Lung (tissue), 16 donors: ENCODE measurements around the gene ASB11. TPM values are rescaled to one million over a fixed set of nuclear protein-coding genes. Genes with fewer than 3 reads are reported as not detected.
A peak's percentile ranks its signal among the peaks of the same experiment; 100 is the strongest.

Experiments
- ATAC-seq: fragments of 200-7000 bp; cut with Tn5 transposase; one replicate; pipeline ENCODE4 v1.9.1; 2020; ENCODE audit warnings: moderate number of reproducible peaks; ENCODE audit not compliant: insufficient read depth, low FRiP score
- DNase-seq, 3 donors: peaks; one replicate each; pipeline ENCODE4 v3.0.0-alpha.2; 2013 to 2017
- H3K27ac ChIP-seq, 2 donors: one replicate each; pipeline ENCODE4 v1.5.1; 2013; ENCODE audit warnings: mild to moderate bottlenecking in 2 of 2, moderate library complexity in 2 of 2, control low read depth in 1 of 2, inconsistent platforms in 1 of 2, low read depth in 1 of 2, low read length in 1 of 2
- H3K27me3 ChIP-seq, 3 donors: one replicate each; pipeline ENCODE4 v1.5.1; 2013; ENCODE audit warnings: low read length in 2 of 3; ENCODE audit not compliant: control insufficient read depth in 3 of 3, insufficient read depth in 3 of 3
- H3K36me3 ChIP-seq, 4 donors: one replicate each; pipeline ENCODE4 v1.5.1; 2013; ENCODE audit warnings: low read length in 4 of 4, mild to moderate bottlenecking in 1 of 4, moderate library complexity in 1 of 4; ENCODE audit not compliant: control insufficient read depth in 4 of 4, insufficient read depth in 4 of 4
- H3K4me1 ChIP-seq, 5 donors: one replicate each; pipeline ENCODE4 v1.5.1; 2013; ENCODE audit warnings: low read length in 5 of 5, mild to moderate bottlenecking in 2 of 5, moderate library complexity in 1 of 5; ENCODE audit not compliant: control insufficient read depth in 5 of 5, insufficient read depth in 5 of 5
- H3K4me3 ChIP-seq: one replicate; pipeline ENCODE4 v1.5.1; 2013; ENCODE audit warnings: mild to moderate bottlenecking, control low read depth, moderate library complexity
- H3K9ac ChIP-seq, 2 donors: one replicate each; pipeline ENCODE4 v1.5.1; 2013; ENCODE audit warnings: low read length in 2 of 2, control low read depth in 1 of 2; ENCODE audit not compliant: insufficient read depth in 1 of 2
- H3K9me3 ChIP-seq, 4 donors: one replicate each; pipeline ENCODE4 v1.5.1; 2013; ENCODE audit warnings: low read length in 3 of 4, mild to moderate bottlenecking in 1 of 4, moderate library complexity in 1 of 4; ENCODE audit not compliant: control insufficient read depth in 4 of 4, insufficient read depth in 3 of 4
- WGBS, 2 donors: extraction: QIAGEN DNeasy Blood & Tissue Kit; methylation state at CpG; one replicate each; pipeline ENCODE4 v1.1.7; 2013; 5-methylcytosine and 5-hydroxymethylcytosine counted together
- long read RNA-seq, 5 donors: transcript quantifications; one replicate each; lab custom pipeline, GENCODE V29; 2026
- polyA plus RNA-seq, 2 donors: library from polyadenylated mRNA; stranded (reverse); fragments of 200-250 nt; gene quantifications; one replicate each; pipeline ENCODE4 v1.2.1, GENCODE V29; 2013
- total RNA-seq, 2 donors: library from RNA; depleted of rRNA in 1 of 2; stranded (reverse); fragments of >200 nt in 1 of 2; gene quantifications; one replicate each; pipeline ENCODE4 v1.2.1, GENCODE V29; 2014 to 2021
- TF ChIP-seq, protein P1 (sequence below): IDR thresholded peaks from 2 replicates; pipeline ENCODE4 v1.5.1; 2012; ENCODE audit warnings: mild to moderate bottlenecking; ENCODE audit errors: control extremely low read depth, extremely low read depth
- donor health status: control.
- donor health status: control.
- donor health status: Bipolar disorder and iron deficiency.
- donor health status: healthy.
- donor health status: DM: yes; HTN: yes; CAD: no.

Gene ASB11, protein sequence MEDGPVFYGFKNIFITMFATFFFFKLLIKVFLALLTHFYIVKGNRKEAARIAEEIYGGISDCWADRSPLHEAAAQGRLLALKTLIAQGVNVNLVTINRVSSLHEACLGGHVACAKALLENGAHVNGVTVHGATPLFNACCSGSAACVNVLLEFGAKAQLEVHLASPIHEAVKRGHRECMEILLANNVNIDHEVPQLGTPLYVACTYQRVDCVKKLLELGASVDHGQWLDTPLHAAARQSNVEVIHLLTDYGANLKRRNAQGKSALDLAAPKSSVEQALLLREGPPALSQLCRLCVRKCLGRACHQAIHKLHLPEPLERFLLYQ
- total RNA-seq (under 1 TPM; 0.06 to 0.34 TPM), polyA plus RNA-seq (under 1 TPM in 1 of 2 donors, not detected in 1; 0.06 TPM)
- long read RNA-seq, donor 1: 0 reads
- long read RNA-seq, donor 2: 0 reads
- long read RNA-seq, donor 3: 0 reads
- long read RNA-seq, donor 4: 0 reads
- long read RNA-seq, donor 5: 0 reads

DNA sequence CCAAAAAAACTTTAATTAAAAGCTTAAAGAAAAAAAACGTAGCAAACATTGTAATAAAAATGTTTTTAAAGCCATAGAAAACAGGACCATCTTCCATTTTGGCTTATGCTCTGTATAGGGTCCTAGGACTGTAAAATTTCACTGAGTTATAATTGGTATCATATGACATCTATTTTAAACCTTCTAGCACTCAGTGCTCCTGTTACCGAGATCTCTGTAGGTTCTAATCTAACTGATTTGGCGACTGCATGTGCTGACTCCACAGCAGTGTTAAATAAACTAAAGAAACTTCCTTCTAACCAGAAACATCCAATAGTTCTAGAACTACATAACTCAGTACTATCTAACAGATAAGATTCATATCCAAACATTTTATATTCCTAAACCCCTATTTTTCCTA is at the start of gene ASB11:
TSS of gene ASB11 (minus strand) at position 132 of the 400 bp plus-strand sequence. CDS start at position 97, 35 bp downstream.
- peak within 1 kb of the TSS in 1 of 2 donors; percentile 45 for H3K27ac ChIP-seq
- no peaks in the 10 kb centered on the region for H3K9me3 ChIP-seq
- H3K4me3 ChIP-seq: no peak within 1 kb of the TSS
- no peak within 1 kb of the TSS for H3K9ac ChIP-seq
- H3K27me3 ChIP-seq: peaks cover 0 to 23% (median 11%) of the 10 kb centered on the region in 3 donors
- 70 to 88% methylated on average over 3 of the region's 3 CpGs for WGBS, 2 donors
- no peak for DNase-seq
- no peaks in the 10 kb centered on the region for H3K36me3 ChIP-seq
- no peak for ATAC-seq
- TF ChIP-seq, protein P1, sequence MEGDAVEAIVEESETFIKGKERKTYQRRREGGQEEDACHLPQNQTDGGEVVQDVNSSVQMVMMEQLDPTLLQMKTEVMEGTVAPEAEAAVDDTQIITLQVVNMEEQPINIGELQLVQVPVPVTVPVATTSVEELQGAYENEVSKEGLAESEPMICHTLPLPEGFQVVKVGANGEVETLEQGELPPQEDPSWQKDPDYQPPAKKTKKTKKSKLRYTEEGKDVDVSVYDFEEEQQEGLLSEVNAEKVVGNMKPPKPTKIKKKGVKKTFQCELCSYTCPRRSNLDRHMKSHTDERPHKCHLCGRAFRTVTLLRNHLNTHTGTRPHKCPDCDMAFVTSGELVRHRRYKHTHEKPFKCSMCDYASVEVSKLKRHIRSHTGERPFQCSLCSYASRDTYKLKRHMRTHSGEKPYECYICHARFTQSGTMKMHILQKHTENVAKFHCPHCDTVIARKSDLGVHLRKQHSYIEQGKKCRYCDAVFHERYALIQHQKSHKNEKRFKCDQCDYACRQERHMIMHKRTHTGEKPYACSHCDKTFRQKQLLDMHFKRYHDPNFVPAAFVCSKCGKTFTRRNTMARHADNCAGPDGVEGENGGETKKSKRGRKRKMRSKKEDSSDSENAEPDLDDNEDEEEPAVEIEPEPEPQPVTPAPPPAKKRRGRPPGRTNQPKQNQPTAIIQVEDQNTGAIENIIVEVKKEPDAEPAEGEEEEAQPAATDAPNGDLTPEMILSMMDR: no peak
- peaks cover 0 to 7% (median 0%) of the 10 kb centered on the region in 5 donors for H3K4me1 ChIP-seq

DNA sequence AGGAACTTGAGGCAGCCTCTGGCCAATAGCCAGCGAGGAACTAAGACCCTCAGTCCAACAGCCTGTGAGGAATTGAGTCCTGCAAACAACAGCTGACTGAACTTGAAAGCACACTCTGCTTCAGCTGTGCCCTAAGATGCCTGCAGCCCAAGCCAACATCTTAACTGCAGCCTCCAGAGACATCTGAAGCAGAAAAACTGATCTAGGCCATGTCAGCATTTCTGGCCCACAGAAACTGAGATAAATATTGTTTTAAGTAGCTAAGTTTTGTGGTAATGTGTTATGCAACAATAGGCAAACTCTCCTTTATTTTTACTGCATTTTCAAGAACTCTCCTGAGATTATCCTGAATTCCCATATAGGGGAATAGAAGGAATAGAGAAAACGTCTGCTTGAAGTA is 44.3 kb upstream of the ASB11 start:
- TF ChIP-seq, protein P1: no peak
- H3K4me1 ChIP-seq: no peaks in the 10 kb centered on the region
- peaks cover 0 to 6% (median under 1%) of the 10 kb centered on the region in 4 donors for H3K36me3 ChIP-seq
- no peak overlapping the region for H3K4me3 ChIP-seq
- no peak overlapping the region for H3K9ac ChIP-seq
- DNase-seq (no peak), ATAC-seq (no peak)
- no peak overlapping the region for H3K27ac ChIP-seq
- H3K27me3 ChIP-seq: peaks cover 0 to 26% (median 11%) of the 10 kb centered on the region in 3 donors
- 53 to 84% methylated on average over 2 of the region's 2 CpGs for WGBS, 2 donors
- peaks cover 0 to 1% (median 0%) of the 10 kb centered on the region in 4 donors for H3K9me3 ChIP-seq

DNA sequence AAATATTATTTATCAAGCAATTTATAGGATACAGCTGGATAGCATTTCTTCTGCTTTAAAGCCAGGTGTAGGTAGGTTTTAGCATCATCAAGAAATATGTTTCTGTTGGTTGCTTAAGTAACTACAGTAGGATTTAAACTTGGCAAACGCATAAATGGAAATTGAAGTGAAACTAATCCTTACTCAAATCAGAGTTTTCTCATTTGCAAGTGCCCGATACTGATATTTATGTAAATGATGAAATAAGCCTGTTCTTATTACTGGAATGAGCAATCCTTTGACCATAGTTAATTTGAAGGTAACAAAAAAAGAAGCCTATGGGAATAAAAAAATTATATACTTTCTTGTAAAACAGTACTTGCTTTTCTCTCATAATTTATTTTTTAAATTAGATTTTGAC is 43.1 kb upstream of the ASB11 start:
- DNase-seq: no peak
- 67 to 78% methylated on average over 2 of the region's 2 CpGs for WGBS, 2 donors

More for the DNA sequence above, 43.1 kb upstream of the ASB11 start:
- peaks cover 0 to 31% (median 9%) of the 10 kb centered on the region in 3 donors for H3K27me3 ChIP-seq
- peaks cover 0 to 1% (median 0%) of the 10 kb centered on the region in 4 donors for H3K9me3 ChIP-seq
- TF ChIP-seq, protein P1: no peak
- H3K4me1 ChIP-seq: no peaks in the 10 kb centered on the region
- no peak overlapping the region for H3K27ac ChIP-seq
- H3K36me3 ChIP-seq: peaks cover 0 to 6% (median under 1%) of the 10 kb centered on the region in 4 donors
- no peak overlapping the region for H3K4me3 ChIP-seq
- no peak for ATAC-seq
- no peak overlapping the region for H3K9ac ChIP-seq
